K562 (cell line): ENCODE results near the gene LCA5L. TPM values are rescaled to one million over a fixed set of nuclear protein-coding genes. Genes with fewer than 3 reads are reported as not detected.

Experiments used
- ATF7 ChIP-seq: fragments of 450-650 bp; IDR thresholded peaks from 2 replicates; pipeline ENCODE4 v1.7.1; 2014; ENCODE audit warnings: mild to moderate bottlenecking, moderate library complexity
- CBFB ChIP-seq: sonication (generic); formaldehyde crosslinking; IDR thresholded peaks from 2 replicates; pipeline ENCODE4 v1.4.0; 2020; ENCODE audit warnings: mild to moderate bottlenecking, missing genetic modification reagents
- CCNT2 ChIP-seq: IDR thresholded peaks from 2 replicates; pipeline ENCODE4 v1.6.1; 2011; ENCODE audit warnings: borderline replicate concordance, low read depth, mild to moderate bottlenecking, moderate library complexity, mixed read lengths, low read length; ENCODE audit not compliant: insufficient read length; ENCODE audit errors: extremely low read depth
- CGGBP1 ChIP-seq: fragments of 250-450 bp; sonication (Bioruptor Pico); IDR thresholded peaks from 2 replicates; pipeline ENCODE4 v1.9.0; 2021; ENCODE audit warnings: mild to moderate bottlenecking
- GTF2A2 ChIP-seq: IDR thresholded peaks from 2 replicates; pipeline ENCODE4 v1.6.1; 2016; ENCODE audit warnings: mild to moderate bottlenecking, missing genetic modification characterization, missing compliant biosample characterization
- HDAC6 ChIP-seq: IDR thresholded peaks from 2 replicates; pipeline ENCODE4 v1.6.1; 2012; ENCODE audit warnings: low read depth, mild to moderate bottlenecking, control low read depth, inconsistent platforms, low read length, moderate library complexity
- MAFK ChIP-seq: IDR thresholded peaks from 2 replicates; pipeline ENCODE4 v1.6.1; 2011; ENCODE audit warnings: low read length, improper control_type of control experiment
- NCOA1 ChIP-seq: fragments of 450-650 bp; IDR thresholded peaks from 2 replicates; pipeline ENCODE4 v1.6.1; 2016; ENCODE audit warnings: low read depth
- RBM34 ChIP-seq: fragments of 200-400 bp; formaldehyde crosslinking; IDR thresholded peaks from 2 replicates; pipeline ENCODE4 v1.6.1; 2018; ENCODE audit warnings: low read length, borderline replicate concordance; ENCODE audit not compliant: insufficient read depth
- SMAD2 ChIP-seq: fragments of 150-350 bp; IDR thresholded peaks from 2 replicates; pipeline ENCODE4 v1.6.1; 2014; ENCODE audit warnings: low read depth, mild to moderate bottlenecking, low read length
- TCF7 ChIP-seq: sonication (generic); IDR thresholded peaks from 2 replicates; pipeline ENCODE4 v1.6.1; 2016; ENCODE audit warnings: antibody characterized with exemption, borderline replicate concordance
- ZNF239 ChIP-seq: fragments of 250-450 bp; sonication (Bioruptor Pico); IDR thresholded peaks from 2 replicates; pipeline ENCODE4 v1.4.0; 2020; ENCODE audit warnings: mild to moderate bottlenecking
- ZNF316 ChIP-seq: fragments of 450-650 bp; IDR thresholded peaks from 2 replicates; pipeline ENCODE4 v1.6.1; 2016
- ZNF407 ChIP-seq: fragments of 450-650 bp; IDR thresholded peaks from 2 replicates; pipeline ENCODE4 v1.6.1; 2016; ENCODE audit warnings: low read depth
- ZNF512 ChIP-seq: IDR thresholded peaks from 2 replicates; pipeline ENCODE4 v1.6.1; 2016; ENCODE audit warnings: missing genetic modification characterization, missing compliant biosample characterization
- ZNF583 ChIP-seq: fragments of 250-450 bp; sonication (Bioruptor Pico); IDR thresholded peaks from 2 replicates; pipeline ENCODE4 v1.4.0; 2020
- ZNF707 ChIP-seq: fragments of 250-450 bp; sonication (Bioruptor Pico); conservative IDR thresholded peaks from 2 replicates; pipeline ENCODE4 v1.8.0; 2022; ENCODE audit warnings: inconsistent platforms, mild to moderate bottlenecking, moderate library complexity
- ZNF766 ChIP-seq: fragments of 200-800 bp; sonication (Bioruptor generic); conservative IDR thresholded peaks from 2 replicates; pipeline ENCODE4 v1.6.1; 2016; ENCODE audit warnings: missing genetic modification characterization, missing compliant biosample characterization
- polyA plus RNA-seq, 8 experiments: library from polyadenylated mRNA; depleted of rRNA in 4 of 8; stranded (reverse) in 5 of 8; unstranded in 3 of 8; fragments of >200 nt; fragmentation: Nextera tagmentation in 2 of 8; fragmentation: Illumina TruSeq in 1 of 8; extraction: Ambion mirVana in 2 of 8; extraction: Trizol in 1 of 8; gene quantifications; 2 replicates each; pipeline versions ENCODE4 v1.2.1 to v1.2.3, GENCODE V29; 2011 to 2014; ENCODE audit warnings: inconsistent platforms in 1 of 8, missing spikeins in 1 of 8
- total RNA-seq, 7 experiments: library from RNA; depleted of rRNA in 6 of 7; stranded (reverse); fragments of >200 nt in 6 of 7; fragmentation: Illumina TruSeq in 2 of 7; extraction: Trizol in 2 of 7; gene quantifications; 2 replicates each; pipeline versions ENCODE4 v1.2.1 to v1.2.3, GENCODE V29; 2011 to 2021; ENCODE audit warnings: low replicate concordance in 1 of 7

LCA5L gene
- total and polyA plus RNA-seq, 9 of the 15 experiments (the other 6 are each of a cell fraction or from before 2014, with no cell fraction given) = 1.8 to 4.9 (median 3.8) TPM

GRCh38 chr21:39445321-39446269 lies at the start of gene LCA5L (continued):
- TF ChIP-seq ZNF407 (no peak), ZNF239 (CRISPR knock-in tag) (0 out of 2 replicates have a peak, but pooled peaks have one; percentile 26), ATF7 (peak; percentile 79), MAFK (no peak), HDAC6 (0 out of 2 replicates have a peak, but pooled peaks have one; percentile 31), RBM34 (no peak), ZNF316 (no peak), ZNF707 (CRISPR knock-in tag) (no peak), TCF7 (no peak), CGGBP1 (CRISPR knock-in tag) (peak; percentile 64; the same call in 1 of the 2 replicates), GTF2A2 (tag) (no peak), CBFB (no peak), ZNF512 (tag) (no peak), NCOA1 (no peak), ZNF766 (CRISPR knock-in tag) (peak; percentile 58), CCNT2 (peak; percentile 79), ZNF583 (CRISPR knock-in tag) (0 out of 2 replicates have a peak, but pooled peaks have one; percentile 68), SMAD2 (no peak)
